Stomach smooth muscle (tissue), 2 donors: ENCODE measurements around the gene RBCK1.

Source experiments
- H3K27ac ChIP-seq: one replicate; pipeline ENCODE4 v1.7.0; 2013; ENCODE audit warnings: mild to moderate bottlenecking, low read length, inconsistent platforms
- H3K27me3 ChIP-seq, 2 donors: one replicate each; pipeline ENCODE4 v1.7.0; 2013; ENCODE audit warnings: low read length in 2 of 2; ENCODE audit not compliant: insufficient read depth in 2 of 2, control insufficient read depth in 1 of 2
- H3K36me3 ChIP-seq, 2 donors: one replicate each; pipeline ENCODE4 v1.7.0; 2013; ENCODE audit warnings: low read length in 2 of 2; ENCODE audit not compliant: control insufficient read depth in 2 of 2, insufficient read depth in 2 of 2
- H3K4me1 ChIP-seq: one replicate; pipeline ENCODE4 v1.7.0; 2013; ENCODE audit warnings: low read length; ENCODE audit not compliant: control insufficient read depth, insufficient read depth
- H3K4me3 ChIP-seq, 2 donors: one replicate each; pipeline ENCODE4 v1.7.0; 2013; ENCODE audit warnings: low read length in 2 of 2
- H3K9ac ChIP-seq, 2 donors: one replicate each; pipeline ENCODE4 v1.7.0; 2013; ENCODE audit warnings: low read length in 2 of 2, mild to moderate bottlenecking in 1 of 2
- H3K9me3 ChIP-seq, 2 donors: one replicate each; pipeline ENCODE4 v1.7.0; 2013; ENCODE audit warnings: low read length in 2 of 2; ENCODE audit not compliant: control insufficient read depth in 2 of 2
- donor health status: healthy.
- donor health status: Pancreatic carcinoma.

RBCK1 gene

DNA sequence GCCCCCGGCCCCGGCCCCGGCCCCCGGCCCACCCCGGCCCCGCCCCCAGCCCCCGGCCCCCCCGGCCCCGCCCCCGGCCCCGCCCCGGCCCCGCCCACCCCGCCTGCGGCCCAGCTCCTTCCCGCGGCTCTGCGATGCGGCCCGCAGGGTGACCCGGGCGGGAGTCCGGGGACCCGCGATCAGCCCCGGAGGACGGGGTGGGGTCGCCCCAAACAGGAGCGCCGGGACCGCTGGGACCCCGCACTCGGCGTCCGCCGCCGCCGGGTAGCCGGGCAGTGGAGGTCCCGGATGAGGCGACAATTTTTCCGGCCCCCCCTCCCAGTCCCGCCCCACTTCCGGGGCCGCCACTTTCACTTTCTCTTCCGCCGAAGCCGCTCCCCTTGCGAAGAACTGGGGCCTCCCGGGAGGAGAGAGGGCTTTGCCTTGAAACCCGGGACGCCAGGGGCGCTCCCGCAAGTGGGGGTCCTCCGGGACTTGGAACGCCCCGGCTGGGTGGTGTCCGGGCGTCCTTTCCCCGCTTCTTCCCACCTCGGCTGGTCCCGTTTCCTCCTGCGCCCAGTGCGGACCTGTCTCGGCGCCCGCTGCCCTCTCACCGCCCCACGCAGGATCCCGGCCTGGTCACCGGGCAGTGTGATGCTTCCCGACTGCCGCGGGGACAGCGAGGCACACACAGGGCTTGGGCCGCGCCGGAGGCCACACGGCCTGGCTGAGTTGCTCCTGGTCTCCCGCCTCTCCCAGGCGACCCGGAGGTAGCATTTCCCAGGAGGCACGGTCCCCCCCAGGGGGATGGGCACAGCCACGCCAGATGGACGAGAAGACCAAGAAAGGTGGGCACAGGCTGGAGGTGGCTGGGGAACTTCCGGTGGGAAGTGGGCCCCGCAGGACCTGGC is at the start of gene RBCK1:
Gene RBCK1 (plus strand): TSS at position 347 of the 890 bp plus-strand sequence. CDS start 459 bp downstream, at position 806.
- H3K36me3 ChIP-seq, result peaks cover 7 to 11% of the 10 kb centered on the region in 2 donors
- H3K27me3 ChIP-seq, result no peaks in the 10 kb centered on the region
- peak within 1 kb of the TSS; percentile 84 to 97 for H3K4me3 ChIP-seq
- peak within 1 kb of the TSS; percentile 82 for H3K27ac ChIP-seq
- peaks cover 25% of the 10 kb centered on the region for H3K4me1 ChIP-seq
- no peaks in the 10 kb centered on the region for H3K9me3 ChIP-seq
- H3K9ac ChIP-seq, result peak within 1 kb of the TSS; percentile 87 to 96

- no peak overlapping the region for H3K27ac ChIP-seq
- no peaks in the 10 kb centered on the region for H3K36me3 ChIP-seq
- no peak overlapping the region for H3K4me3 ChIP-seq
- H3K9ac ChIP-seq, result no peak overlapping the region
- H3K4me1 ChIP-seq, result peaks cover 6% of the 10 kb centered on the region
- H3K27me3 ChIP-seq, result no peaks in the 10 kb centered on the region
- no peaks in the 10 kb centered on the region for H3K9me3 ChIP-seq
These were observed 49.1 kb upstream of the RBCK1 start for GRCh38 chr20:358891-359555.

- Histone ChIP-seq H3K9me3 (no peaks in the 10 kb centered on the region), H3K4me1 (peaks cover 3% of the 10 kb centered on the region), H3K27me3 (no peaks in the 10 kb centered on the region), H3K27ac (no peak overlapping the region), H3K36me3 (no peaks in the 10 kb centered on the region), H3K4me3 (no peak overlapping the region), H3K9ac (no peak overlapping the region)
These were observed 46.5 kb upstream of the RBCK1 start for GRCh38 chr20:361561-361960.

DNA sequence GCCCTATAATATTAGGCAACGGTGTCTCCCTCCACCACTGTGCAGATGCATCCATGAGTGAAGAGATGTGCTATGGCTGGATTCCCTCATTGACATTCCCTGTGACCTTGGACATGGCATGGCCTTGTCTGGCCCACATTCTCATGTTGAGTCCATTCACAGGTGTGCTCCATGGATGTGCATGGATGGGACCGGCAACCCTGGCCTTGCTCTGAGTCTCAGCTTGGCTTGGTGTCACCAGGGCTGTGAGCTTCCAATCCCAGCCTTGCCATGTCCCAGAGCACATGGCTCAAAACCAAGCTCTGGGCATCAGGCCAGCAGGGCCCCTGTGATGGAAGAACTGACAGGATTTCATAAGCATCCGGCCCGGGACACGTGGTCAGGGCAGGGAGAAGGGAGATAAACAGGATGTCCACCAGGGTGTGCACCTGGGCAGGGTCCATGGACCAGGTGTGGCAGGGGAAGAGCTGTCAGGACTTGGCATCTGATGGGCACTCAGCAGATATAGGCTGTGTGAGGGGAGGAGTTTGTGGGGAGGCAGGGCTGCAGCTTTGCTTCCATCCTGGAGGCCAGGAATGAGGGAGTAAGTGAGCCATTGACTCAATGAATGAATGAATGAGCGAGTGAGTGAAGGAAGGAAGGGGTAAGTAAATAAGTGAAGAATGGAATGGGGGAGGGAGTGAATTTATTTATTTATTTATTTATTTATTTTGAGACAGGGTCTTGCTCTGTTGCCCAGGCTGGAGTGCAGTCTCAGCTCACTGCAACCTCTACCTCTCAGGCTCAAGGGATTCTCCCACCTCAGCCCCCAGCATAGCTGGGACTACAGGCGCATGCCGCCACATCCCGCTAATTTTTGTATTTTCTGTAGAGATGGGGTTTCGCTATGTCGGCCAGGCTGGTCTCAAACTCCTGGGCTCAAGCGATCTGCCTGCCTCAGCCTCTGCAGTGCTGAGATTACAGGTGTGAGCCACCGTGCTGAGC is 45.5 kb upstream of the RBCK1 start:
- Histone ChIP-seq H3K9me3 (no peaks in the 10 kb centered on the region), H3K4me3 (no peak overlapping the region), H3K36me3 (no peaks in the 10 kb centered on the region), H3K27me3 (no peaks in the 10 kb centered on the region), H3K4me1 (peaks cover 3% of the 10 kb centered on the region), H3K27ac (no peak overlapping the region), H3K9ac (no peak overlapping the region)

DNA sequence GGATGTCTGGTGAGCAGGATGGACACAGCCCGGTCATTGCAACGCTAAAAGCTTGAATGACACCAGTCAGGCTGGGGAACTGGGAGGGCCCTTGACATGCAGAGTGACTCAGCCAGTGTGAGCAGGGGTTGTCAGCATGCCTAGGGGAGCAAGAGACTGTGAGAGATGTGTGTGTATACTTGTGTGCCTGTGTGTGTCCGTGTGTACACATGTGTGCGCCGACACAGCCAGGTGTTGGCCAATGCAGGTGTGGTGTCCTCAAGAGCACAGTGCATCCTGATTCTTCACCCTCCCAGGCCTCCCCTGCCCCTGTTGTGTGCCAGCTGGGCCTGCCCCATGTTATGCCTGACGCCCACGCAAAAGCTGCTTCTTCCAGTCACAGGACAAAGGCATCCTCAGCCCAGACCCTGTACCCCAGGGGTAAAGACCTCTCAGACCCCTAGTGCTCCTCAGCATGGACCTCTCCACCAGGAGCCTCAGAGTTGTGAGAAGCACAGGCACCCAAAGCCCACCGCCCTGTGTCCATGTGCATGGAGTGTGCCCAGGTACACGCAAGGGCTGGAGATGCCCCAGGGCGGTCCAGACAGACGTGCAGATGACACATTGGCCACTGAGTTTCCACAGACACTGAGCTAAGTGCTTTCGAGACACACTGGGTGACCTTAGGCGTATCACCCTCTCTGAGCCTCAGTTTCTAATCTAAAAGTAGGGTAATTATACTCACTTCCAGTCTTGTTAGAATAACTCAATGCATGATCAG is 44.6 kb upstream of the RBCK1 start:
- H3K36me3 ChIP-seq, result no peaks in the 10 kb centered on the region
- H3K4me3 ChIP-seq, result no peak overlapping the region
- peaks cover 0 to under 1% of the 10 kb centered on the region in 2 donors for H3K27me3 ChIP-seq
- no peak overlapping the region for H3K9ac ChIP-seq
- no peak overlapping the region for H3K27ac ChIP-seq
- peaks cover 3% of the 10 kb centered on the region for H3K4me1 ChIP-seq
- no peaks in the 10 kb centered on the region for H3K9me3 ChIP-seq

- Histone ChIP-seq H3K27ac (no peak overlapping the region), H3K27me3 (peaks cover 2 to 3% of the 10 kb centered on the region in 2 donors), H3K9me3 (no peaks in the 10 kb centered on the region), H3K9ac (no peak overlapping the region), H3K4me1 (peaks cover 3% of the 10 kb centered on the region), H3K4me3 (no peak overlapping the region), H3K36me3 (no peaks in the 10 kb centered on the region)
These were observed 42.9 kb upstream of the RBCK1 start for GRCh38 chr20:364905-365794.

DNA sequence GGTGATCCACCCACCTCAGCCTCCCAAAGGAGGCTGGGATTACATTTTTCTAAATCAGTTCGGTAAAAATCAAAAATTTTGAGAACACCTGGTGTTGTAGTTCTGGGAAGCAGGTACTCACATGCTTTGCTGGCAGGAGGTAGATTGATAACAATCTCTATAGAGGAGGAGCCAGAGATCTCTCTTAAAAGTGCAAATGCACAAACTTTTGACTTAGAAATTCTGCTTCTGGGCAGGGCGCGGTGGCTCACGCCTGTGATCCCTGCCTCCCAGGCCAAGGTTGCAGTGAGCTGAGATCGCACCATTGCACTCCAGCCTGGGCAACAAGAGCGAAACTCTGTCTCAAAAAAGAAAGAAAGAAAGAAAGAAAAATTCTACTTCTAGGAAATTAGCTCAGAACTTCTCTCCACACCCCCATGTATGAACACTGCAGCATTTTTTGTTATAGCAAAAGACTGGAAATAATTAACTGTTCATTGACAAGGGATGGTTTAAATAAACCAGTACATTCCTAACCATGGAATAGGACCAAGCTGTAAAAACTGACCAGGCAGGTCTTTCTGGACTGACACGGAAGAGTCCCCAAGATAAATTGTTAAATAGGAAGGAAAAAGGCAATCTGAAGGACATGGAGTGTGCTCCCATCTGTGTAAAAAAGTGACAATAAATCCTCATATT is 41.9 kb upstream of the RBCK1 start:
- H3K27ac ChIP-seq, result no peak overlapping the region
- H3K4me1 ChIP-seq, result peaks cover 3% of the 10 kb centered on the region
- H3K36me3 ChIP-seq, result no peaks in the 10 kb centered on the region

DNA sequence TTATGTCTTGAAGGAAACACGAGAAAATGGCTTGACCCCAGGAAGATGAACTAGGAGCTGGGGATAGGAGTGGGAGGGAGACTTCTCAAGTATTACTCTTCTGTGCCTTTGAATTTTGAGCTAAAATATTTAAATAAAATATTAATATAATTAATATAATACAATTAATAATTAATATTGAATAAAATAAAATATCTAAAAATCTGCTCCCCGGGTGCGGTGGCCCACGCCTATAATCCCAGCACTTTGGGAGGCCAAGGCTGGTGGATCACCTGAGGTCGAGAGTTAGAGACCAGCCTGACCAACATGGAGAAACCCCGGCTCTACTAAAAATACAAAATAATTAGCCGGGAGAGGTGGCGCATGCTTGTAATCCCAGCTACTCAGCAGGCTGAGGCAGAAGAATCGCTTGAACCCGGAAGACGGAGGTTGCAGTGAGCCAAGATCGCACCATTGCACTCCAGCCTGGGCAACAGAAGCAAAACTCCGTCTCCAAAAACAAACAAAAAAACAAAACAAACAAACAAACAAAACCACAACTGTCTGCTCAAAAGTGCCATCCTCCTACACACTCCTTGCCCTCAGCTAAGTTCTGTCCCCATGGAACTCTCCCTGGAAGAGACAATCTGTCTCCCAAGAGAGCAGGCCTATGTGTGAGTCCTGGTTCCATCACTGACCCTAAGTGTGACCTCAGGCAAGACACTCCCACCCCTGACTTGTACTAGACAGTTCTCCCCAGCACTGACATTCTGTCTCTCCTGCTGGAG is 41.2 kb upstream of the RBCK1 start:
- H3K27me3 ChIP-seq, result peaks cover 2 to 3% of the 10 kb centered on the region in 2 donors
- no peak overlapping the region for H3K4me3 ChIP-seq
- H3K4me1 ChIP-seq, result peaks cover 3% of the 10 kb centered on the region
- H3K36me3 ChIP-seq, result no peaks in the 10 kb centered on the region
- no peaks in the 10 kb centered on the region for H3K9me3 ChIP-seq
- H3K27ac ChIP-seq, result no peak overlapping the region
- H3K9ac ChIP-seq, result no peak overlapping the region

More for the DNA sequence above, 41.9 kb upstream of the RBCK1 start:
- no peaks in the 10 kb centered on the region for H3K9me3 ChIP-seq
- H3K4me3 ChIP-seq, result no peak overlapping the region
- H3K9ac ChIP-seq, result peak overlapping the region in 1 of 2 donors; percentile 47
- H3K27me3 ChIP-seq, result peaks cover 2 to 3% of the 10 kb centered on the region in 2 donors
